Measurements from ENCODE around the gene ADARB2. TPM values are rescaled to one million over a fixed set of nuclear protein-coding genes. Genes with fewer than 3 reads are reported as not detected.
"Not testable (repeated sequence)": the region's sequence is repeated elsewhere in the genome, so short reads cannot be mapped to it uniquely, and the experiment has no call there.

Gene ADARB2
- total RNA-seq, 1 experiment from 2014 or later, result not detected

DNA sequence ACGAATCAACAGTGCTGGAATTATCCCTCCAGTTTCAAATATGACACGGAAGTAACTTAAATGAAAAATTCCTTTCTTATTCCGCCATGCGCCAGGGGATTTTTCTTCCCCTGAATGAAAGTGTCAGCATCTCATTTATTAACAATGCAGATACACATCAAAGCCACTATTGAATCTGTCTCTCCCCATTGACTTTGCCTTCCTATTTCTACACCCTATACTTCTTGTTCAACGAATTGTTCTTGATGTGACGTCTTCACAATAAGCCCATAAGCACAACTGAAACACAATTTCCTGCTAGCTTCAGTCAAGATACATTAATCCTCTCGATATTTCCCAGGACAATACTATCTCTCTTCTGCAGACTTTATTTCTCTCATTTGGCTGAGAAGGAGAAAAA is 253.5 kb downstream of the ADARB2 start:
- in situ Hi-C loops (cut with HindIII; ENCODE audit: low pct_unique_long_range_greater_than_20kb, low sequenced_read_pairs), result no loop called here
- DNase-seq (ENCODE audit: low read depth), result no peak

DNA sequence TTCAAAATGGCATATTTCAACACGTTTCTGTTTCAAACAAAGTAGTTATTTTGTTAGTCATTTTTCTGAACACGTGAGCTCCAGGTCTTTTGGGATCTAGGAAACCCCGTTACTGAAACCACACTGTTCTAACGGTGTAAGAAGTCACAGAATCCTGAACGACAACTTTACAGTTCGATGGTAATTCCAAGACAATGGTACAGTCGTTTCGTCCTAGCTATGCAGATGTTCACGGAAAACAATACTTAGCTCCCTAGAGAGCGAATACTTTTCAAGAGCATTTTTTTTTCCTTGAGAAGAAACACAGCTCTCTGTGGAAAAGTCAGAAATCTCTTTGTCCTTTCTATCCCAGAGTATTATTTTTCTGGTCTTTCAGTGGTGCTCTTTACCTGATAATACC is 254.1 kb downstream of the ADARB2 start:
- in situ Hi-C loops (cut with HindIII; ENCODE audit: low pct_unique_long_range_greater_than_20kb, low sequenced_read_pairs), result no loop called here
- DNase-seq (ENCODE audit: low read depth), result no peak

DNA sequence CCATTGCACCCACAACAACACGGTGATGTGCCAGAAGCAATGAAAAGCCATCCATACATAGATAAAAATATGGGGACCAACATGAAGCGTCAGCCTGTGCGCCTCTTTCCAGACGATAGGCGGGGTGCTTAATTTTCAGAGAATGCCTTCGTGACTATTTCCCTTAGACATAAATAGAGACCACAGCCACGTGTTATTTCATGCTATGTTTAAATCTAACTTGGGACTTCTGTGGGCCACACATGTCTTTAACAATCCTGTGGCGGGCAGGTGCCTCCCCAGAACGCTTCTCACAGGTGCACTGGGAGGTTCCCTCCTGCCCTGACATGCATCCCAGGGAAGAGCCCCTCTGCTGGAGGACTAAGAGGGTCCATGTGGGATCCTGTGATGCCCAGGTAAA is 259.7 kb downstream of the ADARB2 start:
- no peak for DNase-seq (ENCODE audit: low read depth)
- in situ Hi-C loops (cut with HindIII; ENCODE audit: low pct_unique_long_range_greater_than_20kb, low sequenced_read_pairs), result no loop called here

DNA sequence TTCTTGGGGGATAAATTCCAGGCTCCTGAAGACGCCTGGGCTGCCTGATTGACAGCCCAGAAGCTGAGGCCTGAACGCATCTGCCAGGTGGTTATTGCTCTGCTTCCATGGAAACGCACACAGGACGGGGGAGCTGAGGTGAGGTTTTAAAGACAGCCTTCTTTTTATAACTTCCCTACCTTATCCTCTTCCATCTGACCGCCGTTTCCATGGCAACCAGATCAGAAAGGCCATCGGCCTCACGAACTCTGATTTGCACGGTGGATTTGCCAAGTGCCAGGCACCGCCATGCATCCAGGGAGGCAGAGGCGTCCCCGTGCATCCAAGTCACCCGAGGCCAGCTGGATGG is 260.9 kb downstream of the ADARB2 start:
- DNase-seq (ENCODE audit: low read depth), result no peak
- in situ Hi-C loops (cut with HindIII; ENCODE audit: low pct_unique_long_range_greater_than_20kb, low sequenced_read_pairs), result no loop called here

DNA sequence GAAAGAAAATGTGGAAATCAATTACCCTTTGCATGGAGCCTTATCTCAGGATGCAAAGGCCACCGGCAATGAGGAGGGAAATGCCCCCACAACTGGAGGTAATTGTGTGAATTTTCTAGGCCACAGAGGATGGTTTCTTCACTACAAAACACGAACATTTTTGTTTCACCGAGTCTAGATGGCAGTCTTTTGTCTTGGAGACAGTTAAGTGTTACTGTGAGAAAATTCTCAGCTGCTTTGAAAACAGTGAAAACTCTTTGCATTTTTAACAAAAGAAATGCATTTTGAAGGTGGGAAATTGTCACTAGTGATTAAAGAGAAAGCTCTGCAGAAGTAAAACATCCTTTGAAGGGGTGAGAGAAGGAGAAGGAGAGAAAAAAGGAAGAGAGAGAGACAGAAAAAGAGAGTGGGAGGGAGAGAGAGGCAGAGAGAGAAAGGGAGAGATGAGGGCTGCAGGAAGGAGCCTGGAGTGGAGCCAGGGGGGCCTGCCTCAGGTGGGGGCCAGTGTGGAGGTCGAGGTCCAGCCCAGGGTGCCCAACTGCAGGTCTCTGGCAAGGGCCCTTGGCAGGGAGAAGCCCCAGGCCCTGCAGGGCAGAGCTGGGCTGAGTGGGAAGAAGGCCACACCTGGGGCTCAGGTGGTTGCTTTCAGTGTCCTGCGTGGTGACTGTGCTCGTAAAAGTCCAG is 261.4 kb downstream of the ADARB2 start:
- in situ Hi-C loops (cut with HindIII; ENCODE audit: low pct_unique_long_range_greater_than_20kb, low sequenced_read_pairs), result no loop called here
- DNase-seq (ENCODE audit: low read depth), result no peak

DNA sequence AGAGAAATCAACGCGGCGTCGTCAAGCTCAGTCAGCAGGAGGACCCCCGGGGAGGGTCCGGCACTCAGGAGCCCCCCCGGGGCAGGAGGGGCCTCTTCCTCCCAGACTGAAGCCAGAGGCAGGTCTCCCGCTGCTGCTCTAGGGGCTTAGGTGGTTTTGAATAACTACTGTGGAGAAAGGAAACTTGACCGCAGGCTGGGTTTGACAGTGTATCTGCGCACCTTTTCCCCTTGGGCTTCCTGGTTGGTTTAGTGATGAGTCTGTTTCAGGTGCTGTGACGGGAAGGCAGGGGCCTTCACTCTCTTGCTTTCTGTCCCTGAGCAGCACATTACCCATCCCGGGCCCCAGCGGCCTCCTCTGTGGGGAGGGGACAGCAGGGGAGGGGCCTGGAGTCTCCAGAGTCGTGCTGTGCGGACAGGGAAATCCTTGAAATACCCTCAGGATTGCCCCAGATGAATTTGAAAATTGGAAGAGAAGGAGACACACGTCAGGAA is 262.2 kb downstream of the ADARB2 start:
- in situ Hi-C loops (cut with HindIII; ENCODE audit: low pct_unique_long_range_greater_than_20kb, low sequenced_read_pairs), result no loop called here
- DNase-seq (ENCODE audit: low read depth), result no peak

DNA sequence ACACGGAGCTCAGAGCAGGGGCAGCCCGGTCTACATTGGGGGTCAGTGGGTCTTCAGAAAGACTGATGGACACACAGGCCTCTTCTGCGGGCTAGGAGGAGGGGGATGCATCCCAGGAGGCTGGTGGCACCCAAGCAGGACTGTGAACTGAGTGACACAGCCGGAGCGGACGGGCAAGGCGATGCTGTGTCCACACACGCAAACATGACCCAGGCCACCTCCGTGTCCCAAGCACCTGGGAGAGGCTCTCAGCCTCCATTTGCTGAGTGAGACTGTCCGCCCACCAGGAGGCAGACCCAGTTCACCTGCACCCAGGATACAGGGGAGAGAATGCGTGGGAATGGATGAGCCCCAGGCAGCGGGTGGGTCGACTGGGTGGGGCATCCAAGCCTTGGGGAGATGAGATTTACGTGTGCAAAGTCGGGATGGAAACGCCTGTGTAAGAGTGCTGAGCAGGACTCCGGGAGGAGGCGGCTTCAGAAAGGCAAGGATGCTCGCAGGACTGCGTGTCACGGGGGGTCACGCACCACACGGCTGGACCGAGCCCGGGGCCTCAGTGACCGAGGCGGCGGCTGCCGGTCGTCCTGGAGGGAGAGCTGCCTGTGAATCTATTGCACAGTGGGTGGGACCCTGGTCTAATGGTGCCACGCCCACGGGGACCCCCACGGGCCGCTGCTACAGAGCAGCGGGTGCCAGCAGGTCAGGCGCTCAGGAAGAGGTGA is 262.8 kb downstream of the ADARB2 start:
- in situ Hi-C loops (cut with HindIII; ENCODE audit: low pct_unique_long_range_greater_than_20kb, low sequenced_read_pairs), result no loop called here
- no peak for DNase-seq (ENCODE audit: low read depth)

DNA sequence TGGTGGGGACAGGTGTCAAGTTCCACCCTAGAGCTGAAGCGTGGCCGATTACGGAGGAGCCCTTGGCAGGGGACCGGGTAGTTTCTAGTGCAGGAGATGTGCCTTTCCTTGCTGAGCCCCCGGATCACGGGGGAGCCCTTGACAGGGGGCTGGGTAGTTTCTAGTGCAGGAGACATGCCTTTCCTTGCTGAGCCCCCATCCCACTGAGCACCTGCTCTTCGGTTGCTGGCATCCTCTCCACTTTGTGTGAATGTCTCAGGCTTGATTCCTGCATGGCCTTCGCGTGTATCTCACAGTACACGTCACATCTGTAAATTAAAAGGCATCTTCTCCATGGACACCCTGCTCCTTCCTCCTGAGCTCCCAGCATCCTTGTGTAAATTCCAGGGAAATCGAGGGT is 263.5 kb downstream of the ADARB2 start:
- in situ Hi-C loops (cut with HindIII; ENCODE audit: low pct_unique_long_range_greater_than_20kb, low sequenced_read_pairs), result no loop called here

DNA sequence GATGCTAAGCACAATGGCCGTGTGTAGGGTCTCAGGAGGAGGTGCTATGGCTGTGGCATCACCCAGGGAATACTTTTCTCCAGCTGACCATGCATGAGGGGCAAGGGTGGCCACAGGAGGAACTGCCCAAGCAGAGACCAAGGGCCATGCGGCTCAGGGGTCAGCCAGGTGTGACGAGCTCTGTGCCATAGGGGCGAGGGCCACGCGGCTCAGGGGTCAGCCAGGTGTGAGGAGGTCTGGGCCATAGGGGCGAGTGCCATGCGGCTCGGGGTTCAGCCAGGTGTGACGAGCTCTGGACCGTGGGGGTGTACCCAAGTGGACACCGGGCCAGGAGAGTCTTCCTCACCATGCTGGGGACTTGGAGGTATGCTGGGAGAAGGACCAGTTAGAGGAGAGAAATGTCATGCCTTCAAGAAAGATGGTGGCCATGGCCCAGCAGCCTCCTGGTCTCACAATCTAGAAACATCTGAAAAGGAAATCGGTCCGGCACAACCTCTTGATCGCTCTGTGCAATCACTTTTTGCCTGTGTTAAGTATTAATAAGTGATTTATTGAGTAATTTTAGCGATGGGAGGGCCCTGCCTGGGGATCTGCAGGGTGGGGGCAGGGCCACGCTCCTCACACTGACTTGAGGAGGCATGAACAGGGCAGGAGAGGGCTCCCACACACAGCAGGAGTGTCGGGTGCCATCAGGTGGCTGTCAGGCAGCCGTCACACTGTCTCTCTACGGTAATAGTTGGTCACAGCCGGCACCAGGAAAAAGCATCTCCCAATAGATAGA is 265.0 kb downstream of the ADARB2 start:
- in situ Hi-C loops (cut with HindIII; ENCODE audit: low pct_unique_long_range_greater_than_20kb, low sequenced_read_pairs), result no loop called here
- no peak for DNase-seq (ENCODE audit: low read depth)

More for the DNA sequence above, 263.5 kb downstream of the ADARB2 start:
- no peak for DNase-seq (ENCODE audit: low read depth)

DNA sequence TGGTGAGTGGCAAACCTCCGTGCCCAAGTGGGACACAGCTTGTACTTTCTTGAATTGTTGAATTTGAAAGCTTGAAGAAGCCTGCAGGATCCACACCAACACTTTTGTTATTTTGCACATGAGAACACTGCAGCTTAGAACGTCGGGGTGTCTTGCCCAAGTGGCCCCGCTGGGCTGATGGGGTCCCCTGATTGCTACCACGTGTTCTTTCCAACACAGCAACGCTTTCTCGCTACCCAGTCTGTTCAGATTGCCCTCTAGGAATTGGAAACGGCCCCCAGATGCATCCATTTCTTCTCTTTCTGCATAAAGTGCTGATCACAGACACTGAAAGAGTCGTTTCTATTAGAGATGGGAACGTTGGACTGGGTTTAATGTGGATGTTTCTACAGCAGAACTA is 268.5 kb downstream of the ADARB2 start:
- no peak for DNase-seq (ENCODE audit: low read depth)
- in situ Hi-C loops (cut with HindIII; ENCODE audit: low pct_unique_long_range_greater_than_20kb, low sequenced_read_pairs), result no loop called here

DNA sequence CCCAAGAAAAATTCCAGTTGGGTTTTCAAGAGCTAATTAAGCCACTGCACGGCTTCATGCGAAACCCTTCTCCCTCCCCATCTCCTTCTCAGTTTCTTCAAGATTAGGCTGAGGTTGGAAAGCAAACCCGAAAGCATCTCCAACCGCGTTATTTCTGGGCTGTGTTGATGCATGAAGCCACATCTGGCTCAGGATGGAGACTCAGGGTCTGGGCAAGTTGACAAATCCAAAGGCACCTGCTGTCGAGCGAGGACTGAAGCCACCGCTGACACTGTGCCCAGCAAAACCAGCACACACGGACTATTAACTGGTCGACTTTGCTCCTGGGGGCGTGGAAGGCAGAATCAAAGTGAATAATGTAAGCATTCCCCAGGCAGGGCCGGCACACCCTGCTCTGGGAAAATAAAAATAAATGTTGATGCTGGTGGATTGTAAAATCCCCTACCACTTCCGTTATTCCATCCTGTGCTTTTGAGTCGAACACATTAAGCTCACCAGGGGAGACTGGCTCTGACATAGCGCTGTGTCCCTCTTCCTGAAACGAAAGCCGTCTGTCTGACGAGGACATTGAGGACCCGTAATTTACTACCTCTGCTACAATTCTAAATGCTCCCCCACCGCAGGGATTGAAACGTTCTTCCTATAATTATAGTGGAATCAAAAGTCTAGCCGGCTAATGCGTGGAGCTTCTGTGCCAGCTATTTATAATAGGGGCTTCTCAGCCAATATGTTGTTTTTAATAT is 269.8 kb downstream of the ADARB2 start:
- in situ Hi-C loops (cut with HindIII; ENCODE audit: low pct_unique_long_range_greater_than_20kb, low sequenced_read_pairs), result no loop called here
- no peak for DNase-seq (ENCODE audit: low read depth)

DNA sequence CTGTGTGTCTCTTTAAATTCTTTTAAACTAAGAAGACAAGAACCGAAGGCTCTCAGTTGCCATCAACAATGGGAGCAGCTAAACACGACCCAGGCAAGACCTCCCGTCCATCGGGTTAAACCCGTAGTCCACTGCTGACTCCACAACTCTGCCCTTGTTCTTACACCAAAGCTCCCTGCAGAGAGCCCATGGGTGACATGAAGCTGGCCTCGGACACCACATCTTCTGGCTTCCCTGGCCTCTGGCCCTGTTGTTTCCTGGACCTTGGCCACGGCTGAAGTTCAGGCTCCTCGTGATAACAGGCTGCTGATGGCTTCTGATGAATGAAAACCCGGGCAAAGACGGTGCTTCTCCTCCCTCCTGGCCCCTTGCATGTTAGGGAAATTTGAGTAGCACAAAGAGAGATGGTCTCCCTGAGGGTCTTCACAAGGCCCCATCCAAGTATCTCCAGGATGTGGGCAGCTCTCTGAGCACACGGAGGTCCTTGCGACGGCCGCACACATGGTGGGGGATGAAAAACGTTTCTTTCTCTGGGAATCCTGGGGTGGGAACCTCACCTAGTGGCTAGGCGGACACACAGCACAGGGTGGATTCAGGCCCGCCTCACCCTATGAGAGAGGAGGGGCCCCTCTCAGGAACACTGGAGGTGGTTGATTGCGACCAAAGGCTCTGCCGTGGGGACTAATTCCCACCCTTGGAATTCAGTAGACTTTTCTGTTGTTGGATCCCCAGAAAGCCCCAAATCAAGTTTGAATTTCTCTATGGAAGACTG is 271.1 kb downstream of the ADARB2 start:
- in situ Hi-C loops (cut with HindIII; ENCODE audit: low pct_unique_long_range_greater_than_20kb, low sequenced_read_pairs), result no loop called here
- DNase-seq (ENCODE audit: low read depth), result no peak

DNA sequence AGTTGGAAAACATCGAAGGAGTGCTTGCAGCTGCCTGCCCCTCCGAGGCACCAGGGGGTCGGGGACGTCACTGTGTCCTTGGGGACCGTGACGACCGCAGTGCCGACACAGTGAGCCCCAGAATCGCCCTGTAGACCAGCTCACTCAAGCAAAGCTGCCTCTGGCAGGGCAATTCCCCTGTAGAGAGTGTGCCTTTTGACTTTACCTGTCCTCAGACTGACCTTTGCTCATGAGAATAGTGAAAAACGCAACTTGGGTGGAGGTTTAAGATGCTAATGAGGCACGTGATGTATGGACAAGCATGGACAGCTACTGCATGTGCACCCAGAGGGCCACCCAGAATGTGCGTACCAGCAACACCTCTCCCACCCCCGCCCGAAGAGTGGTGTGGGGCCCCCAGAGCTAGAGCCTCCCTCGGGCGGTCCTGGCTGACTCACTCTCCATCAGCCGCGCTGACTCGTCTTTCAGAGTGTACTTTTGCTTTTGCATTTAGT is 271.9 kb downstream of the ADARB2 start:
- peak; percentile 46 for DNase-seq (ENCODE audit: low read depth)
- in situ Hi-C loops (cut with HindIII; ENCODE audit: low pct_unique_long_range_greater_than_20kb, low sequenced_read_pairs), result no loop called here

DNA sequence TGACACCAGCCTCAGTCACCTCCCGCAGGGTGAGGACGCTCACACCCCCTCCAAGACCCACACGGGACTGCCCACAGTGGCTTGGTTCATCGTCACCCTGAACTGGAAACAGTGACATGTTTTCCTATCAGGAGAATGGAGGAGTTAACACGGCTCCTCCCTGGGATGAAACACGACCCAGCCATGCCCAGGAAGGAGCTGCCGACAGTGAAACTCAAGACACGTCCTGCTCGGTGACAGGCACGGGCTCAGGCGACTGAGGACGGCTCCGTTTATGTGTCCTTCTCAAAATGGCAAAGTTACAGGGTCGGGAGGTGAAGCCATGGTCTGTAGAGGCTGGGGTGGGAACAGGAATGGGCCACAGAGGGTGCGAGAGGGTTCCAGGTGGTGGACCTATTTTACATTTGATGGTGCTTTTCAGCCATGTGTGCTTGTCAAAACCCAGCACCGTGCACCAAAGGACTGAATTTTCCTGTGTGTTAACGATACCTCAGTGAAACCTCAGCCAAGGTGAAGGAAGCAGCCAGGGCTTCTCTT is 272.4 kb downstream of the ADARB2 start:
- in situ Hi-C loops (cut with HindIII; ENCODE audit: low pct_unique_long_range_greater_than_20kb, low sequenced_read_pairs), result no loop called here
- peak; percentile 16 for DNase-seq (ENCODE audit: low read depth)

DNA sequence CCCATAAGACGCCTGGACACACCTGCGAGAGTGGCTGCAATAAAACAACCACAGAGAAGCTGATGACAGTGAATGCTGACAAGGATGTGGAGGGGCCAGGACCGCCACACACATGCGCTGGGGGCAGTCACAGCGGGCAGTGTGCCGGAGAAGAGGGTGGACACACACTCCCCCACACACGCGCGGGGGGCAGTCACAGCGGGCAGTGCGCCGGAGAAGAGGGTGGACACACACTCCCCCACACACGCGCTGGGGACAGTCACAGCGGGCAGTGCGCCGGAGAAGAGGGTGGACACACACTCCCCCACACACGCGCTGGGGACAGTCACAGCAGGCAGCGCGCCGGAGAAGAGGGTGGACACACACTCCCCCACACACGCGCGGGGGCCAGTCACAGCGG is 273.4 kb downstream of the ADARB2 start:
- in situ Hi-C loops (cut with HindIII; ENCODE audit: low pct_unique_long_range_greater_than_20kb, low sequenced_read_pairs); DNase-seq (ENCODE audit: low read depth): not testable (repeated sequence)

DNA sequence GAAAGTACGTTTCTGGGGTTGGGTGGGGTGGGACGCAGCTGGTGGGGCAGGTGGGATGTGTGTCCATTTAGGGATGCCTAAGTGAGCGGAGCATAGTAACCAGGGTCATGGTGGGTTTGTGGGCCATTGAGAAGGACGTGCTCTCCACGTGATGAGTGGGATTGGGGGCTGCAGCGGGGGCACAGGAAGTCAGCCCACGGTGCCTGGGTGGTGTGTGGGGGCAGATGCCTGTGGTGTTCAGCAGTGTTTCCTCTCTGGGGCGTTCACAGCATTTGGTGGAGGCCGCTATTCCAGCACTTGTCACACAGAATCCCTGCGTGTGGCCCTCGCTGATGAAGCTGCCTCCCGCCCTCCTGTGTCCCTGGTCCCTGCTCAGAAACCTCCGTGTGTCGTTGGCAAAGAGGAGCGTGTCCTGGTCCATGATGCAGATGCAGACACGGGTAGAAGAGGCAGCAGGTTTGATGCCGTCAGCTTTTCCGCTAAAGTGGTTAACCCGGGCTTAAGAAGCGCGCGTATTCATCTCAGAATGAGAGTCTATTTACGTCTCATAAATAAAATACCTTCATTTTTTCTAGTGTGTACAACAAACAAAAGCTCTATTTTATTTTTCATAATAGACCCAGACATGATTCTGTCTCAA is 274.2 kb downstream of the ADARB2 start:
- DNase-seq (ENCODE audit: low read depth), result no peak
- in situ Hi-C loops (cut with HindIII; ENCODE audit: low pct_unique_long_range_greater_than_20kb, low sequenced_read_pairs), result no loop called here

DNA sequence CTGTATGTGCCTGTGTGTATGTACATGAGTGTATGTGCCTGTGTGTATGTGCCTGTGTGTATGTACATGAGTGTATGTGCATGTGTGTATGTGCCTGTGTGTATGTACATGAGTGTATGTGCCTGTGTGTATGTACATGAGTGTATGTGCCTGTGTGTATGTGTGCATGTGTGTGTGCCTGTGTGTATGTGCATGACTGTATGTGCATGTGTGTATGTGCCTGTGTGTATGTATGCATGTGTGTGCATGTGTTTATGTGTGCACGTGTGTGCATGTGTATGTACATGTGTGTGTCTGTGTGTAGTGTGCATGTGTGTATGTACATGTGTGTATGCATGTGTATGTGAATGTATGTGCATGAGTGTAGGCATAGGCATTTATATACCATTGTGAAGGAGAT is 274.8 kb downstream of the ADARB2 start:
- in situ Hi-C loops (cut with HindIII; ENCODE audit: low pct_unique_long_range_greater_than_20kb, low sequenced_read_pairs), result no loop called here
- no peak for DNase-seq (ENCODE audit: low read depth)
